GM04503 (cell line): Measurements from ENCODE around the gene TMEM11.
A peak's percentile ranks its signal among the peaks of the same experiment; 100 is the strongest.
"Not testable (repeated sequence)": the region's sequence is repeated elsewhere in the genome, so short reads cannot be mapped to it uniquely, and the experiment has no call there.

Experiments used
- DNase-seq: peaks from one replicate; pipeline ENCODE4 v3.0.0-alpha.2; 2012; ENCODE audit warnings: low read depth

Gene TMEM11

GRCh38 chr17:21211825-21212479 lies 2.0 kb downstream of the TMEM11 start:
- DNase-seq = no peak

- no peak for DNase-seq
These were observed 3.4 kb downstream of the TMEM11 start for GRCh38 chr17:21210411-21211076.

GRCh38 chr17:21209511-21210175 lies 4.3 kb downstream of the TMEM11 start:
- DNase-seq = no peak

- DNase-seq = no peak
These were observed 5.6 kb downstream of the TMEM11 start for GRCh38 chr17:21208352-21208751.

- DNase-seq = no peak
These were observed 9.0 kb downstream of the TMEM11 start for GRCh38 chr17:21204935-21205334.

DNA sequence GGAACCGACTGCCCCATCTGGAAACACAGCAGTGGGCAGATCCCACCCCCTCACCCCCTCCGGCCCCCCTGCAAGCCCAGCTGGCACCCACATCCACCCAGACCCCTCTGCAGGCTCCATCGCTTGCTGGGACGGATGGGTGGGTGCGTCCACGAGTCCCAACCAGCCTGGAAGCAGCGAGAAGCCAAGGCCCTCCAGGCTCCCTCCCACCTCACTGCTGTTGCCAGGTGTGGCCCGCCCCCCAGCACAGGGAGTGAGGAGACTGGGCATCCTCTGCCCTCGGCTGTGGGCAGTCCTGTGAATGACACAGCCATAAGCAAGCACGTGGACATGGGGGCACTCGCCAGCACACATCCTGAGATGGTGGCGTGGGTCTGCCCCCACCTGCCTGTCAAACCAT lies 11.4 kb downstream of the TMEM11 start:
- no peak for DNase-seq

DNA sequence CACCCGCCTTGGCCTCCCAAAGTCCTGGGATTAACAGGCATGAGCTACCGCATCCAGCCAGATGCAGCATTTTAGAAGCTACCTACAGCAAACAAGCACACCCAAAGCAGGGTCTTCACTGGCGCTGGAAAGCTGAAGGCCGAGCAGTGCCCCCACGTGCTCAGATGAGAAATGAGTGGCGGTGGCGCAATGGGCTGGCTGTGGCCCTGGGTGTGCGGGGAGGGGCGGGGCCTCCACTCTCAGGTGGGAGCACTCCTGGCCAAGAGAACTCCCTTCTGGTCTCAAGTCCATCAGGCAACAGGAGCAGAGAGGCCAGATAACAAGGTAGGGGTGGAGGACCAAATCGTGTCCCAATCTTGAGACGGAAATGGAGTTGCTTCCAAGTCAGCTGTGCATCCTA lies 12.1 kb downstream of the TMEM11 start:
- no peak for DNase-seq

DNA sequence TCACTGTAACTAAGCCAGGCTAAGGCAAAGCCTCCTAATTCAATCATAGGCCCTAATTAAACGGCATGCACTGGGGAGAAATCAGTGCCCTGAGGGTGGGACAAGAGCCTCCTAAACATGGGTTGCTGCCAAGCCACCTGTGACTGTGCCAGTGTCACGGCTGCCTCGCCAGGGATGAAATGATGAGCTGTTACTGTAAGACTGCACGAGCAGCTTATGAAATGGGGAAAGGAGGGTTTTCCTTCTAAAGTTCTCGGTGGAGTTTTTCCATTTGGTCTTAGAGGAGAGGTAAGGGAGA lies 12.7 kb downstream of the TMEM11 start:
- no peak for DNase-seq

DNA sequence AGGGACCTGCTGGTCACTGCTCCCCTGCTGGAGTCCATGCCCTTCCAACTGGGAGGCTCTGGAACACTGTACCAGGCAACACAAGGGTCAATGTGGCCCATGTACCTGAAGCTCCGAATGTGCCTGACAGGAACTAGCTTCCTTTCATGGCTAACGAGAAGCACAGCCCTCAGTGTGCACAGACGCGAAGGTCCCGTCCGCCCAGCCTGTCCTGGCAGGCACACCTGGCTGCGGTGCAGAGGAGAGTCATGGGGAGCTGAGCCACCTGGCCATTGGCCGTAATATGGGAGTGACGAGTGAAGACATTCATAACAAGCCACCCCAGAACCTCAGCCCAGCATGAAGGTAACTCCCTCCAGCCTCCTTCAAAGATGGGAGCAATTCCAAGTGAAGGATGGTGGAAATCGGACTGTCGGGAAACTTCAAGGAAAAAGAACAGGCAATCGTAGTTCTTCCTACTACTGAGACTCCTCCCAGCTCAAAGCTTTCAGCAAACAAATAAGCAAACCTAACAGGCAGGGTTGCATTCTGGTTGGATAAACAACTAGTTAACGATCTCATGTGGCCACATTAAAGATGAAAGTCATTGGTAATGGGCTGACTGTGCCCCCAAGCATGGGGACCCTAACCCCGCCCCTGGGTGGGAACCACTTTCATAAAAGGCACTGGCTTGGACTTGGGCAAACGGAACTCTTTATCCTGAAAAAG lies 13.2 kb downstream of the TMEM11 start:
- DNase-seq = no peak

GRCh38 chr17:21199856-21200255 lies 14.1 kb downstream of the TMEM11 start:
- DNase-seq = no peak

DNA sequence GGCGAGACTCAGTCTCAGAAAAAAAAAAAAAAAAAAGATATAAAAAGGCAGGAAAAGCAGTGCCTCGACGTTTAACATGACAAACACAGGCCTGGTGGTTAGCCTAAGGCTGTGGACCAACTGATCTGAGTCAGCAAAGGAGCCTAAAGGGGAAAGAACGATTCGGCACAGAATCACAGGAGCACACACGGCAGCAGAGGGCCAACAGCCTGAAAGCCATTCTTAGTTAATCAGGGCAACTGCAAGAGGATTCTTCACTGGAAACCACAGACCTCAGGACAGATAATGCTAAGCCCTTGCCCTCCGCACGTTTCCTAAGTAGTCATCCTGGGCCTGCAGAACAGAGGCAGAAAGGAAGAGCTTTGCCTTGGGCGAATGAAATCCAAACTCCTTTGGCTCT lies 14.7 kb downstream of the TMEM11 start:
- DNase-seq = peak; percentile 92

DNA sequence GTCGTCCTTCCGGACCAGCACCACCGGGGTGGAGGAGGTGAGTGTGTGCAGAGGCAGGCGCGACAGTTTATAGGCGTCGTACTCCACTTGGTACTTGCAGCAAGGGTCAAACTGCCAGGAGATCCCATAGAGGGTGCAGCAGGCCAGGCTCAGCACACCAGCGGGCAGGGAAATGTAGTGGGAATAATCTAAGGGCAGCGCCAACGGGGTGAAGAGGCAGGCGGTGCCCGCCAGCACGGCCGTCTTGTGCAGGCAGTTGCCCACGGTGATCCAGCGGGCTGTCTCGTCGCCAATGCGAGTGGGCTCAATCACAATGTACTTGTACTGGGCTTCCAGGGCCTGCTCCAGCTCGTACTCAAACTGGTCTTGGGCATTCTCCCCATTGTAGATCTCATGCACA lies 15.6 kb downstream of the TMEM11 start:
- DNase-seq = no peak

- no peak for DNase-seq
These were observed 17.8 kb downstream of the TMEM11 start for GRCh38 chr17:21196126-21196525.

- no peak for DNase-seq
These were observed 19.3 kb downstream of the TMEM11 start for GRCh38 chr17:21194703-21195102.

- DNase-seq = no peak
These were observed 19.7 kb downstream of the TMEM11 start for GRCh38 chr17:21194226-21194625.

DNA sequence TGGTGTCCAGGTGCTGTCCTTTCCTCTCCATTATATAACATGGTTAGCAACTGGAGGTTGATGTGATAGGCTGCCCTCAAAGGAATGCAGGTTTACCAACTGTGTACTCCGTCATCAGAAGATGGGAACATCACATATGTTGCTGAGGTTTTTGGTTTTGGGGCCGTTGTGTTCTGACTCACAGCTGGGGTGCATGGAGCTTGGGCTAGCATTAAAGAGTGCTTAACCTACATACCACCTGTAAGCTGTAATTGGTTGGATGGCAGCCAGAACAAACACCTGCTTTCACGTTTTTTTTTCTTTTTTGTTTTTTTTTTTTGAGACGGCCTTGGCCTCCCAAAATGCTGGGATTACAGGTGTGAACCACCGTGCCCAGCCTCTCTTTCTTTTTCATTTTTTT lies 20.9 kb downstream of the TMEM11 start:
- DNase-seq = no peak

DNA sequence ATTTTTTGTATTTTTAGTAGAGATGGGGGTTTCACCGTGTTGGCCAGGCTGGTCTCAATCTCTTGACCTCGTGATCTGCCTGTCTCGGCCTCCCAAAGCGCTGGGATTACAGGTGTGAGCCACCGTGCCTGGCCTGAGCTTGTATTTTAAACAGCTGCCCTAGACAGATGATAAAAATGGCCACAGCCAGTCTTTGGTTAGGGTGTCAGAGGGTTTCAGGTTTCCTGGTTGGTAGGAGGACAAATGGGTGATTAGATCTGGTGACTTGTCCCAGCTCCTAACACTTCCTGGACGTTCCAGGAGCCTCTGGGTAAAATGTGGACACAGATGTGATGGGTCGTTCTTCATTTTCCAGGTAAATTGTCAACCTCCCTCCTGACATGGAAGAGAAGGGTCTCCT lies 21.5 kb downstream of the TMEM11 start:
- not testable (repeated sequence) for DNase-seq

DNA sequence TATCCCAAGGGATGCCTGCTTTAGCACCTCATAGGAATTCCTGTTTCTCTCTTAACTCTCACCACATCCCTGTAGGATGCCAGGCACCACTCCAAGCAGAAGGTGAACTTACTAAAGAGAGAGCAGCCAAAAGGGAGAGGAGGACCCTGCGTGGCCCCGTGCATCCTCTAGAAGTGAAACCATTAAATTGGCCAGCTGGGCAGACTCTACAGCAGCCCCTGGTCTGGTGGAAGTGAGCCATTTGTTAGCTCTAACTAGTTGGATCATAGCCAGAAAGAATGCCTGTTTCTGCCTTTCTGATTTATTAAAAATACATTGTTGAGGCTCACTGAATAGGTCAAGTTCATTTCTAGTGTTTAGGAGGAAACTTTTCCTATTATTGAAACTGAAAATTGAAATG lies 22.3 kb downstream of the TMEM11 start:
- DNase-seq = no peak

DNA sequence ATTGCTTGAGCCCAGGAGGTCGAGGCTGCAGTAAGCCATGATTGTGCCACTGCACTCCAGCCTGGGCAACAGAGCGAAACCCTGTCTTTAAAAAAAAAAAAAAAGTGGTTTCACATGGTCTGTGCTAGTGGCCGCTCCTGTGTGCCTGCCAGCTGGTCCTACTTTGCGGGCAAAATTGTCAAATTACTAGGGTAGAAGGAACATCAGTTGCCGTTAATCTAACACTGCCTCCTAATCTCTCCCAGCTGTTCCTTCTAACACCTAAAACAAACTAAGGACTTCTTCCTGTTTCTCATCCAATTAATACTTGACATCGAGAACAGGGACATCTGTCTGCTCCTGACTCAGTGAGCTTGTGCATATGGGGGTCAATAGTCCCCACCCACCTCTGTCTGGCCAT lies 23.9 kb downstream of the TMEM11 start:
- no peak for DNase-seq

DNA sequence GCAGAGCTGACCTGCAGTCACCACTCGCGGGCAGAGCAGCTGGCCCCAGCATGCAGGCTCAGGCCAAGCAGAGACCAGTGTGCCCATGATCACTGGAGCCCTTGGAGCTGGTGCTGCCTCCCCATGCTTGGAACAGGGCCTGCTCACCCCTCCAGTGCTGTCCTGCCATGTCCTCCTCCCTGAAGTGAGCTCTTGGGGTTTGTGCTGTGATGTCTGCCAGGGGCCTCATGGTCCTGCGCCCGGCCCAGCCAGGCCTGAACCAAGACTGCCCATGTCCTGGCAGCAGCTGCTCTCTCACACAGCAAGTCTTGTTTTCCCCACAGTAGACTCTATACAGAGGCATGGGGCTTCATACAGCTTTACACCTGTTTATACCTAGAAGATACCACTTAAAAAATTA lies 24.6 kb downstream of the TMEM11 start:
- no peak for DNase-seq

GRCh38 chr17:21186399-21187187 lies 27.4 kb downstream of the TMEM11 start:
- DNase-seq = no peak

DNA sequence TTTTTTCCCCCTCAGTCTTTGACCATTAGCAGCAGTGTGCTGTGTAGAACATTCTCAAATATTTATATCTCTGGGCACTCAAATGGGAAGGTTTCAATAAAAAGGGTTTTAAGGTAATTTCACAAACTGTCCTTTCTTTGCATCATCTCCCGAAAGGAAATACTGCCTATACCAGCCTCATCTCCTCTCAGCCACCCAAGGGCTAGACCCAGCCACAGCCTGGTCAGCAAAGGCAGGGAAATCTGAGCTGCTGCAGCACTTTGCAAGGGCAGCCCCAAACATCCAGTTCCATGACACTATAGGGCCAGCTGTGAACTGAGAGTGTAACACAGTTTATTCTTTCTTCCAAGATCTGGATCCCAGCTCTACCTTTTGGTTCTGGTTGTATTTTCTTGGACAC lies 28.9 kb downstream of the TMEM11 start:
- DNase-seq = no peak
